Heart left ventricle (tissue), 16 donors: ENCODE measurements around the gene MNAT1. TPM values are rescaled to one million over a fixed set of nuclear protein-coding genes. Genes with fewer than 3 reads are reported as not detected.

Source experiments
- ATAC-seq, 4 donors: fragments of 200-7000 bp; cut with Tn5 transposase; one replicate each; pipeline ENCODE4 v1.9.1; 2020 to 2022; ENCODE audit warnings: moderate library complexity in 4 of 4, mild to moderate bottlenecking in 3 of 4, moderate number of reproducible peaks in 1 of 4
- DNase-seq, 5 donors: peaks; one replicate each; pipeline ENCODE4 v3.0.0-alpha.2; 2020
- H3K27ac ChIP-seq, 12 donors: fragments of 200-600 bp; sonication (generic) in 4 of 12; one replicate each; pipeline versions ENCODE4 v1.5.0 to v1.8.0; 2016 to 2022; ENCODE audit warnings: mild to moderate bottlenecking in 2 of 12
- H3K27me3 ChIP-seq, 9 donors: fragments of 200-600 bp; sonication (generic) in 2 of 9; one replicate each; pipeline versions ENCODE4 v1.5.1 to v1.8.0; 2016 to 2022; ENCODE audit warnings: mild to moderate bottlenecking in 3 of 9
- H3K36me3 ChIP-seq, 9 donors: fragments of 200-600 bp; sonication (generic) in 2 of 9; one replicate each; pipeline versions ENCODE4 v1.5.0 to v1.8.0; 2018 to 2022; ENCODE audit warnings: mild to moderate bottlenecking in 2 of 9
- H3K4me1 ChIP-seq, 12 donors: fragments of 200-600 bp; sonication (generic) in 4 of 12; one replicate each; pipeline versions ENCODE4 v1.5.0 to v1.8.0; 2016 to 2022; ENCODE audit warnings: mild to moderate bottlenecking in 3 of 12
- H3K4me3 ChIP-seq, 12 donors: fragments of 200-600 bp; sonication (generic) in 4 of 12; one replicate each; pipeline versions ENCODE4 v1.5.0 to v1.8.0; 2017 to 2022; ENCODE audit warnings: mild to moderate bottlenecking in 9 of 12, moderate library complexity in 4 of 12
- H3K9me3 ChIP-seq, 12 donors: fragments of 200-600 bp; sonication (generic) in 4 of 12; one replicate each; pipeline versions ENCODE4 v1.5.0 to v1.8.0; 2016 to 2022; ENCODE audit warnings: mild to moderate bottlenecking in 1 of 12
- POLR2A ChIP-seq, 2 donors: fragments of 450-650 bp; IDR thresholded peaks; one replicate each; pipeline ENCODE4 v1.6.1; 2017; ENCODE audit warnings: antibody characterized with exemption in 2 of 2, mild to moderate bottlenecking in 2 of 2, moderate library complexity in 2 of 2
- WGBS, 4 donors: extraction: QIAGEN DNeasy Blood & Tissue Kit in 2 of 4; methylation state at CpG; one replicate each; pipeline versions ENCODE4 v1.1.5 to v1.1.7; 2013 to 2018; 5-methylcytosine and 5-hydroxymethylcytosine counted together
- intact Hi-C, 10 donors: fragments of 100-400 bp; cut with DNase I; formaldehyde crosslinking; loops; one replicate each; pipeline versions ENCODE4 v1.11.1 to v1.14.2; 2022
- polyA plus RNA-seq, 2 donors: library from polyadenylated mRNA; stranded (reverse); fragments of 200-250 nt; gene quantifications; one replicate each; pipeline ENCODE4 v1.2.3, GENCODE V29; 2013
- total RNA-seq, 9 donors: library from RNA; depleted of rRNA in 2 of 9; stranded (reverse); fragments of >200 nt in 2 of 9; fragmentation: NEBNext Ultra II Directional in 3 of 9; extraction: Animal tissue kit (Norgen Biotek cat#: 25700) in 3 of 9; gene quantifications; one replicate each; pipeline versions ENCODE4 v1.1.0 to v1.2.4, GENCODE V29; 2016 to 2023
- TF ChIP-seq, protein P1 (sequence below), 12 donors: fragments of 200-600 bp; sonication (generic) in 4 of 12; IDR thresholded peaks; one replicate each; pipeline versions ENCODE4 v1.5.0 to v1.8.0; 2018 to 2022; ENCODE audit warnings: antibody characterized with exemption in 12 of 12, mild to moderate bottlenecking in 5 of 12
- donor health status: ischemic (EF 13 %, LVEDD 7.1; RV severe dilation, severe dysfunction).
- donor health status: healthy with polysubstance abuse.
- donor health status: DM: no; HTN: yes; CAD: no.
- donor health status: DM: no; HTN: no; CAD: no.
- donor health status: ischemic (EF 25% LVEDD 6.9; RV normal size, moderate dysfunction).
- donor health status: ischemic (EF 25% LVEDD 5.7; RV mildly dilated, moderate dysfunction).
- donor health status: healthy.
- donor health status: DM: yes; HTN: yes; CAD: no.
- donor health status: ischemic (EF 35%, LVEDD 5.7; RV mildly dilated, moderate dysfunction).
- donor health status: nonischemic (EF 11% LVEDD 7.7; RV severe dilation, severe dysfunction).
- donor health status: DM: yes; HTN: yes; CAD: no.
- donor health status: PGD.
- donor health status: ischemic (EF 29% LVEDD 5.4; RV normal size, mild dysfunction).
- donor health status: nonischemic (EF 23%, LVEDD 6.1; RV moderate dilation, normal function).

MNAT1 gene
- total and polyA plus RNA-seq, 11 donors, result 18.9 to 32.6 (median 27.0) TPM

DNA sequence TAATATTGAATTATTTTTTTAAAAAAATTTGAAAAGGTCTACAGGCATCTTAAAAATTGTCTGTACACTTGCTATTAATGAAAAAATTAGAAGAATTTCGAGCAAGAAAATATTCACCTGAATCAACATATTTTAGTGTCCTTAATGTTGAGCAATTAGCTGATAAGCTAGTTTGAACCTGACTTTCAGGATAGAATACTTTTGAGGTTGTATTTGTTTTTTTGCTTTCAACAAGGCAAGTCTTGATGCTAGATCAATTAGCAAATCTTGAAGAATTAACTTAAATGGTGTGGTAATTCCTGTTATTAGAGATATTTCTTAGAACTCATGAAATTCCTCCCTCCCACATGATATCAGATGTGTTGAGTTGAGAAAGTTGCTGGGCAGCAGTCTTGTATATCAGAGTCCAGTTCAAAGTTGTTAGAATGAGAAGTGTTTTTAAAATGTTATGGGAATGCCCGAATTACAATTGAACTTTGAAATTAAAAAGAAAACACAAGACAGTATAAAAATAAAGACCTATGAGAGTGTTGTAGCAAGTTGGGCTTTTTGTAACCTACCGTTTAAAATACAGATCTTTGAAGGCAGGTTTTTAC lies 127.1 kb downstream of the MNAT1 start:
- H3K27me3 ChIP-seq, result no peaks in the 10 kb centered on the region
- H3K4me3 ChIP-seq, result no peak overlapping the region
- TF ChIP-seq POLR2A (IDR thresholded peaks at IDR 0.05), result no peak
- TF ChIP-seq, protein P1, sequence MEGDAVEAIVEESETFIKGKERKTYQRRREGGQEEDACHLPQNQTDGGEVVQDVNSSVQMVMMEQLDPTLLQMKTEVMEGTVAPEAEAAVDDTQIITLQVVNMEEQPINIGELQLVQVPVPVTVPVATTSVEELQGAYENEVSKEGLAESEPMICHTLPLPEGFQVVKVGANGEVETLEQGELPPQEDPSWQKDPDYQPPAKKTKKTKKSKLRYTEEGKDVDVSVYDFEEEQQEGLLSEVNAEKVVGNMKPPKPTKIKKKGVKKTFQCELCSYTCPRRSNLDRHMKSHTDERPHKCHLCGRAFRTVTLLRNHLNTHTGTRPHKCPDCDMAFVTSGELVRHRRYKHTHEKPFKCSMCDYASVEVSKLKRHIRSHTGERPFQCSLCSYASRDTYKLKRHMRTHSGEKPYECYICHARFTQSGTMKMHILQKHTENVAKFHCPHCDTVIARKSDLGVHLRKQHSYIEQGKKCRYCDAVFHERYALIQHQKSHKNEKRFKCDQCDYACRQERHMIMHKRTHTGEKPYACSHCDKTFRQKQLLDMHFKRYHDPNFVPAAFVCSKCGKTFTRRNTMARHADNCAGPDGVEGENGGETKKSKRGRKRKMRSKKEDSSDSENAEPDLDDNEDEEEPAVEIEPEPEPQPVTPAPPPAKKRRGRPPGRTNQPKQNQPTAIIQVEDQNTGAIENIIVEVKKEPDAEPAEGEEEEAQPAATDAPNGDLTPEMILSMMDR (IDR thresholded peaks at IDR 0.05), result no peak
- H3K36me3 ChIP-seq, result no peaks in the 10 kb centered on the region
- no peak for DNase-seq
- 65 to 78% (median 70%) methylated on average over 3 of the region's 3 CpGs for WGBS, 4 donors
- peak overlapping the region in 1 of 12 donors; percentile 25 for H3K27ac ChIP-seq
- intact Hi-C loops, result loop anchor here in 1 of 10 donors (10.0 kb wide), 1 partner anchor 123 kb away; the partner anchor contains the start of genes SLC38A6 and TRMT5
- peaks cover 0 to 23% (median 11%) of the 10 kb centered on the region in 12 donors for H3K4me1 ChIP-seq
- peaks cover 0 to 12% (median 0%) of the 10 kb centered on the region in 12 donors for H3K9me3 ChIP-seq
- ATAC-seq, result no peak

GRCh38 chr14:60862283-60862682 lies 127.7 kb downstream of the MNAT1 start:
- Histone ChIP-seq H3K9me3 (peaks cover 0 to 5% (median 0%) of the 10 kb centered on the region in 12 donors), H3K4me3 (no peak overlapping the region), H3K36me3 (no peaks in the 10 kb centered on the region), H3K4me1 (peaks cover 0 to 30% (median 12%) of the 10 kb centered on the region in 12 donors), H3K27ac (peak overlapping the region in 2 of 12 donors; percentile 4 to 25), H3K27me3 (no peaks in the 10 kb centered on the region)
- intact Hi-C loops, result loop anchor here in 1 of 10 donors (10.0 kb wide), 1 partner anchor 123 kb away; the partner anchor contains the start of genes SLC38A6 and TRMT5
- 34 to 39% (median 36%) methylated on average over 2 of the region's 2 CpGs for WGBS, 4 donors
- TF ChIP-seq, protein P1 (IDR thresholded peaks at IDR 0.05), result no peak
- TF ChIP-seq POLR2A (IDR thresholded peaks at IDR 0.05), result no peak
- ATAC-seq (peak; percentile 79 to 90 (median 82)), DNase-seq (peak in 4 of 5 donors; percentile 27 to 49 (median 34))

DNA sequence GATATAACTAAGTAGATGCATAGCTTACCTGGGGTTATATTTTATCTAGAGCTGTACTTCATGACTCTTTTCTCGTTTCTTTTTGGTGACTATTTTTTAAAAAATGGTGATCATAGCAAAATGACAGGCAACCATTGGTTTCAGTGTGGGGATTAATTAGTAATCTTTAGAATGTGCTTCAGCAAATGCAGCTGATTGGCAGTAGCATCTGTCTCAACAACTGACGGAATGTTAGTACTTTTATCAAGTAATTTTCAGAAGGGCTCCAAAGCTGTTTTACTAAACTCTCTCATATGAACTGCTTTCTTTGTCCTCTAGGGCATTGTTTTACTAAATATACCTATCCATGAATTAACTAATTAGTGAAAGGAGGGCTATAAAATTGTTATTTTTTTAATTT lies 128.7 kb downstream of the MNAT1 start:
- Histone ChIP-seq H3K27ac (no peak overlapping the region), H3K27me3 (no peaks in the 10 kb centered on the region), H3K9me3 (no peaks in the 10 kb centered on the region), H3K4me1 (peaks cover 0 to 30% (median 12%) of the 10 kb centered on the region in 12 donors), H3K36me3 (no peaks in the 10 kb centered on the region), H3K4me3 (no peak overlapping the region)
- TF ChIP-seq, protein P1 (IDR thresholded peaks at IDR 0.05), result no peak
- TF ChIP-seq POLR2A (IDR thresholded peaks at IDR 0.05), result no peak
- 92 to 95% (median 93%) methylated on average over 2 of the region's 2 CpGs for WGBS, 4 donors
- intact Hi-C loops, result loop anchor here in 1 of 10 donors (10.0 kb wide), 1 partner anchor 122 kb away; the partner anchor contains the start of genes SLC38A6 and TRMT5
- no peak for ATAC-seq
- no peak for DNase-seq

DNA sequence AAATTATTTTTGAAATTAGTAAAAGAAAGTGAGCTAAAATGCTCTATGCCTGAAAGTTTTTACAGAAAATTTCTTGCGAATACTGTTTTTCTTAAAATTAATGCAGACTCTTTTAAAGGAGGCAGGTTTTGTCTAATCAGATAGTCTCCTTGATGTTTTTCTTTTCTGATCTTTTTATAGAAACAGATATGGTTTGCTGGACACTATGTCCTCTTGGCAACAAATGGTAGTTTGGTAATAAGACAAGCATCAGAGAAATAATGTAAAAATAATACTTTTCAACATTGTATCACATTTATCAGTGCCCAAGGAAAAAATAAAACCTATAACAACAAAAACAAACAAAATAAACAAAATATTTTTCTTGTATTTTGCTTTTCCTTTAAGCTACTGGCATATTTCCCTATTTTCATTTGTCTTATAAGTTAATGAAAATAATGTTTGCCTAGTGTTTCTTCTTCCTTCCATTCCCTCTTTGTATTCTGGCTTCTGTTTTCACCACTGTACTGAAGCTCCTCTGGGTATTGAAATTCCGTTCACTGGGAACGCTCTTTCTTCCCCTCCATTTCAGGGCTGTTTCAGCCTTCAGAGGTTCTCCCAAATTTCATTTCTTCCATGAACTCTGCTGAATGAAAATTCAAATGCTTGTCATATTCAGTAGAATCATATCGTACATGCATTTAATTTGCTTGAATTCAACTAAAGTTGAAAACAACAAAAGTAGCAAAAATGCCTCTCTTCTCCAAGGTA lies 131.0 kb downstream of the MNAT1 start:
- Histone ChIP-seq H3K9me3 (no peaks in the 10 kb centered on the region), H3K4me3 (no peak overlapping the region), H3K27me3 (no peaks in the 10 kb centered on the region), H3K27ac (peak overlapping the region in 6 of 12 donors; percentile 4 to 39 (median 22)), H3K36me3 (no peaks in the 10 kb centered on the region), H3K4me1 (peaks cover 0 to 30% (median 12%) of the 10 kb centered on the region in 12 donors)
- no peak for TF ChIP-seq POLR2A (IDR thresholded peaks at IDR 0.05)
- TF ChIP-seq, protein P1 (IDR thresholded peaks at IDR 0.05), result no peak
- WGBS, 4 donors, result 72 to 83% (median 79%) methylated on average over 4 of the region's 4 CpGs
- intact Hi-C loops, result loop anchor here in 1 of 10 donors (10.0 kb wide), 1 partner anchor 119 kb away; the partner anchor contains the start of genes SLC38A6 and TRMT5
- peak in 2 of 4 donors; percentile 52 to 61 for ATAC-seq
- DNase-seq, result no peak
